ENCODE data around the gene NRP2. TPM values are rescaled to one million over a fixed set of nuclear protein-coding genes. Genes with fewer than 3 reads are reported as not detected.

The NRP2 gene
- total RNA-seq, 1 donor from 2014 or later: 90.3 TPM

DNA sequence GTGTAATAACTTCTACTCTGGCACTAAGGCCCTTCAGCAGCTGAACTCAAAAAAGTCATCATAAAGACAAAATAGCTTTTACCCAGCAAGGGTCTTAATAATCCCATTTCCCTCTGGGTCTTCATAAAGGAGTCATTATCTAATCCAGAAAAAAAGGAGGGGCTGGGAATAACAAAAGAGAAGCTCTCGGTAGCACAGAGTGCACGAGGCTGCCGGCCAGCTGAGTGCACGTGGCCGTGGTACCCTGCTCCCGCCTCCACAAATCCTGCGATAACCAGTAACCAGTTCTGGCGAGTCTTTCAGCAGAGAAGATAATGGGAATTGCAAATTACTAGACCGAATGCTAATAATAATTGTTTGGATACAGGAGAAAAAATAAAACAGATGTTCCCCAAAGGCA, 7.5 kb downstream of the NRP2 start:
- Mint-ChIP-seq H3K4me1 (peaks cover 74% of the 10 kb centered on the region), H3K27ac (ENCODE audit: unreplicated experiment) (no peak overlapping the region), H3K27me3 (ENCODE audit: low read depth) (peaks cover 21% of the 10 kb centered on the region), H3K36me3 (ENCODE audit: low read depth) (peaks cover 8% of the 10 kb centered on the region), H3K9me3 (no peaks in the 10 kb centered on the region), H3K4me3 (peak overlapping the region; percentile 52)
- no peak for DNase-seq (ENCODE audit: low read depth, low spot score)
- TF ChIP-seq, protein P1, sequence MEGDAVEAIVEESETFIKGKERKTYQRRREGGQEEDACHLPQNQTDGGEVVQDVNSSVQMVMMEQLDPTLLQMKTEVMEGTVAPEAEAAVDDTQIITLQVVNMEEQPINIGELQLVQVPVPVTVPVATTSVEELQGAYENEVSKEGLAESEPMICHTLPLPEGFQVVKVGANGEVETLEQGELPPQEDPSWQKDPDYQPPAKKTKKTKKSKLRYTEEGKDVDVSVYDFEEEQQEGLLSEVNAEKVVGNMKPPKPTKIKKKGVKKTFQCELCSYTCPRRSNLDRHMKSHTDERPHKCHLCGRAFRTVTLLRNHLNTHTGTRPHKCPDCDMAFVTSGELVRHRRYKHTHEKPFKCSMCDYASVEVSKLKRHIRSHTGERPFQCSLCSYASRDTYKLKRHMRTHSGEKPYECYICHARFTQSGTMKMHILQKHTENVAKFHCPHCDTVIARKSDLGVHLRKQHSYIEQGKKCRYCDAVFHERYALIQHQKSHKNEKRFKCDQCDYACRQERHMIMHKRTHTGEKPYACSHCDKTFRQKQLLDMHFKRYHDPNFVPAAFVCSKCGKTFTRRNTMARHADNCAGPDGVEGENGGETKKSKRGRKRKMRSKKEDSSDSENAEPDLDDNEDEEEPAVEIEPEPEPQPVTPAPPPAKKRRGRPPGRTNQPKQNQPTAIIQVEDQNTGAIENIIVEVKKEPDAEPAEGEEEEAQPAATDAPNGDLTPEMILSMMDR (conservative IDR thresholded peaks at IDR 0.05): no peak

DNA sequence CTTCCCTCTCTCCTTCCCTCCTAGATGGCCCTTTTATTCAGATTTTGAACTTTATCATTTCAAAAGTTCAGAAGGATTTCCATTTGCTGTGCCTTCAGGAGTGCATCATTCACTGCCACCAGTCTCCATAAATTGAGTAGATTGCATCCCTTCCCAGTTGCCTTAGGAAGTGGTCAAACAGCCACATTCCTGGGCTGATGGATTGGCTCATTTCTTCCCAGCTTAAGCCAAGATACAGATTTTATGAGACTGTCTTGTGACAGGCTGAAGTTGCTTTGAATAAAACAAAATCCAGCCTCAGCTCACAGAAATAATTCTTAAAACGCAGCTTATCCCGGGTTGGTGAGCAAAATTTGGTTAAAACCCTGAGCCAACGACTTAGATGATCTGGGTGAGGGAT, 9.8 kb downstream of the NRP2 start:
- Mint-ChIP-seq H3K27ac (ENCODE audit: unreplicated experiment) (no peak overlapping the region), H3K9me3 (no peaks in the 10 kb centered on the region), H3K4me1 (peaks cover 82% of the 10 kb centered on the region), H3K27me3 (ENCODE audit: low read depth) (peaks cover 5% of the 10 kb centered on the region), H3K4me3 (no peak overlapping the region), H3K36me3 (ENCODE audit: low read depth) (peaks cover 8% of the 10 kb centered on the region)
- TF ChIP-seq, protein P1 (conservative IDR thresholded peaks at IDR 0.05): no peak
- no peak for DNase-seq (ENCODE audit: low read depth, low spot score)

DNA sequence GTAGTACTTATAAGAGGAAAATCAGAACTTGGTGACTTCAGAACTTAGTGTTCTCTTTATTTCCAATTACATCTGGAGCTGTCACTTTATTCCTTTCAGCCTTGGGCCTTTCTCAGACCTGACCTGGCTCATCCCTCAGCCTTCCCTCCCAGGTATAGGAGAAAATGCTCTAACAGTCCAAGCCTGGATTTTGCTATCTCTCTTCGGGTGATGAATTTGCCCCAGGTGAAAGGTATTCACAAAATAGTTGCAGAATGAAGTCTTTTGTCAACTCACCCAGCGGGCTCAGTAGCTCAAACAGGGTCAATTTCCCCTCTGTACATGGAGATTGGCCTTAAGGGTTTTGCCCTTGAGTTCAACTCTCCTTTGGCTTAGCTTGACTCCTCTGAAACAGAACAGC, 12.0 kb downstream of the NRP2 start:
- Mint-ChIP-seq H3K27me3 (ENCODE audit: low read depth) (no peaks in the 10 kb centered on the region), H3K4me3 (peak overlapping the region; percentile 4), H3K36me3 (ENCODE audit: low read depth) (peaks cover 8% of the 10 kb centered on the region), H3K4me1 (peaks cover 86% of the 10 kb centered on the region), H3K9me3 (no peaks in the 10 kb centered on the region), H3K27ac (ENCODE audit: unreplicated experiment) (no peak overlapping the region)
- DNase-seq (ENCODE audit: low read depth, low spot score): no peak
- TF ChIP-seq, protein P1 (conservative IDR thresholded peaks at IDR 0.05): no peak

DNA sequence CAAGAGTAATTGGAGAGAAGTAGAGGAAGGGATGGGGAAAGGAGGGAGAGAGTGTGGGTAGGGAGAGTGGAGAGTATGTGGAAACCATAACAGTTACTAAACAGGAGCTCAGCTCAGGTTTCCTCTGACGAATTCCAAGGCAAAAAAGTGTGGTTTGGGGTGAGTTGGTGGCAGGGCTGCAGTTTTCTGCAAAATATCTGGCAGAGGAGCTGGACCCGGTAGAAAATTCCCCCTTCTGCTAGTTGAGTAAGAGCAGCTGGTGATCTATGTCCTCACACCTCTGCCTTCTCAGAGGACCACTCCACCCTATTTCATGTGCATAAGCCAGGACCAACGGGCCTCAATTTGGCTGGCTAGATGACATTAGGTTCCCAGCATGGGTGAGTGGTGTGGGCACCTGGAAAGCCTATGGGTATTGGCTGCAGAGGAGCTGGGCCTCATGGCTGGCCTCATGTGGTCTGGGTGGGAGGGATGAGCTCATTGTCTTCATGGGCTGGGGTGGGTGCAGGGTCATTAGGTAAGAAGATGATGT, 13.2 kb downstream of the NRP2 start:
- Mint-ChIP-seq H3K27me3 (ENCODE audit: low read depth) (no peaks in the 10 kb centered on the region), H3K36me3 (ENCODE audit: low read depth) (peaks cover 5% of the 10 kb centered on the region), H3K4me1 (peaks cover 90% of the 10 kb centered on the region), H3K9me3 (no peaks in the 10 kb centered on the region), H3K4me3 (peak overlapping the region; percentile 29), H3K27ac (ENCODE audit: unreplicated experiment) (peak overlapping the region; percentile 45)
- TF ChIP-seq, protein P1 (conservative IDR thresholded peaks at IDR 0.05): no peak
- no peak for DNase-seq (ENCODE audit: low read depth, low spot score)

DNA sequence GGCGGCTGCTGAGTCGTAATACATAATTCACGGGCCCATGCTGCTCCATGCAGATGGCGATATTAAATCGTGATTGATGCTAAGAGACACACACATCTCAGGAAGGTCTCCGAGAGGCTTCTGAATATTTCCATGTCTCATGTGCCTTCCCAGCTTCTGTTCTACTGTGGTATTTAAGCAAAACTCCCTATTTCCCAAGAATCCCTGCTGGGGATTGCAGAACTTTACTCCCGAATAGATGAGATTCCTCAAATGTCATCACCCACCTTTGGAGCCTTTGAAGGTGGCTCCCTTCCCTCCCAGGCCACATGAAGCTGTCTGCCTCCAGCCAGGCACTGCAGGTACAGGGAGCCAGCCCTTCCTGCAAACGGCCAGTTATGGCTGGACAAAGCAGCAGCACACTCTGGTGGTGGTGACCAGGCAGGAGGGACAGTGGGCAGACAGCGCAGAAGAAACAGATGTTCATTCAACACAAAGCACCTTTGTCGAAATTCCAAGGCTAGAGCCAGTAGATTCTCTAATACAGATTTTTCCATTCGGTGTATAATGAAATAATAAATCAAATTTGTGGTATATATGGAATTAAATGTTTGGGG, 14.1 kb downstream of the NRP2 start:
- Mint-ChIP-seq H3K36me3 (ENCODE audit: low read depth) (peaks cover 2% of the 10 kb centered on the region), H3K27me3 (ENCODE audit: low read depth) (no peaks in the 10 kb centered on the region), H3K9me3 (no peaks in the 10 kb centered on the region), H3K27ac (ENCODE audit: unreplicated experiment) (peak overlapping the region; percentile 37), H3K4me1 (peaks cover 87% of the 10 kb centered on the region), H3K4me3 (peak overlapping the region; percentile 18)
- DNase-seq (ENCODE audit: low read depth, low spot score): no peak
- TF ChIP-seq, protein P1 (conservative IDR thresholded peaks at IDR 0.05): peak; percentile 51

Measured in neural crest cell (in vitro differentiated cells).